CMK (cell line): ENCODE measurements around the gene CACNA2D1.

ENCODE experiments used
- DNase-seq: peaks from one replicate; pipeline ENCODE4 v3.0.0-alpha.2; 2010; ENCODE audit warnings: low read depth

Gene CACNA2D1

DNA sequence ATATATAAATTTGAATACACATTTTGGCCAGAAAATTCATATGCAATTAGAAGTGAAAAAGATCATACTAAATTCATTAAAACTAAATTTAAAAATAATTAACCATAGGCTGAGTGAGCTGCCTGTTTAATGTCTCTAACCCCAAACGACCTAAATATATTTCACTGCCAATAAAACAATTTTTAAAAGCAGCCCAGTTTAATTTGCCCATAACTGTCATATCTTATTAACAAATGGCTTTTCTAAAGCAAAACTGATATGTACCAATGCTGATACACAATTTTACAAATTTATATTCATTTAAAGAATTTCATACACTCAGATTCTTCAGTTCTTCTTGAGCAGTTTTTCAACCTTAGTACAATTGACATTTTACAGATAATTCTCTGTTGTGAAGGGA is 99.9 kb downstream of the CACNA2D1 start:
- no peak for DNase-seq

DNA sequence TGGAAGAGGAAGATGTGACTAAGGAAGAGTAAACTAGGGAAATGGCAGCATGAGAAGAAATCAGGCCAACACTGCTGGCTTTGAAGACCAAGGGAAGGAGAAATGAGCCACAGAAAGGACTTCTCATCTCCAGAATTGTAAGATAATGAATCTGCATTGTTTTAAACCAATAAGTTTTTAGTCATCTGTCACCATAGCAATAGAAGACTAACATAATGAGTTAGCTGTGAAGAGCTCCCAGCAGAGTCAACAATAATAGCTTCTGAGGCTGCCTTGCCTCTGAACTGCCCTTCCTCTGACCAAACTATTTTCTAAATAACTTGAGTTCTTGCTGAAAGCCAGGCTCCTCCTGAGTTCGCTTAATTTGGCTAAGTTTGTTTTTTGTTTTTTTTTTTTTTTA is 103.6 kb downstream of the CACNA2D1 start:
- no peak for DNase-seq

DNA sequence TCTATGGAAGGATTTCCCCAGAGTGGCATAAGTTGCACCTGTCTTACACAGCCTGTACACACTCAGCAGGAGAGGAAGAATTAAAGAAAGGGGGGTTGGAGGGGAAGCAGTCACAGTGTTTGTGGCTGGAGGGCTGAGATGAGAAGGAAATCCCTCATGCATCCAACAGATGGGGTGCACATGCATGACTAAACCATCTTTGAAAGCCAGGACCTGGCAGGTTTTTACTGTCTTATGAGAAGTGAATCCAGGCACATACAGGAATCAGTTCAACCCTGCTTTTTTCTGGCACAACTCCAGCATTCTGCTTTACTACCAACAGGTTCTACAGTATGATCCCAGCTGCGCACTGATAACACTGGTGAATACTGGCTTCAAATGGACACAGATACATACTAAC is 107.7 kb downstream of the CACNA2D1 start:
- DNase-seq, result no peak

DNA sequence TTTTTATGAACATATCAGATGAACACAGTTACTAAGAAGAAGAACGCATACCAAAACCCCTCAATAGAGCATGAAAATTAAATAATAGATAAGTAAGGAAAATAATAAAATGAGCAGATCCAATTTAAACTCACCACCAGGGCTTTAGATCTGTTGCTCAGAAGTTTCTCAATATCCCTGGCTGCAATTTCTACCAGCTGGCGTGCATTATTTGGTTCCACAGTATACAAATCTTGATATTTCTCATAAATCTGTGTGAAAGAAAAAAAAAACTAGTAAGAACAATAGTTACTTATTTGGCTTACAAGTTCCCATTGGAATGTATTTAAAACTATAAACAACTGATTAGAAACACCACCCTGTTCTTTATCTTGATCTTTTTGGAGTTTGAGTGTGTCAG is 108.6 kb downstream of the CACNA2D1 start:
- DNase-seq, result no peak

DNA sequence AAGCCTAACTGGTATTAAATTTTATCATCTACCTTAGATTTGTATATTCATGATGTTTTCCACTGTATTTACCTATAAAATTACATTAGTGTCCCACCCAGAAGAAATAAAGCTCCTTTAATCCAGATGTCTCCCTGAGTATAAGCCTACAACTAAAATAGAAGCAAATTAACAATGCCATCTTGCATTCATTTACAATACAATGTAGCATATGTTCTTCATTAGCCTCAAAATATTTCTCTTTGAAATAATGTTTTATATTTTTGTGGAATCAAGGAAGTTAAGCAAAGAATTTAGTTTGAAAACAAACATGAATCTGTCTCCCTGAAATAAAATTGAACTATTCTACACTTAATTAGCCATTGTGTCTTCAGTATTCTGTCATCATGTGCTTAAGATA is 112.3 kb downstream of the CACNA2D1 start:
- no peak for DNase-seq

DNA sequence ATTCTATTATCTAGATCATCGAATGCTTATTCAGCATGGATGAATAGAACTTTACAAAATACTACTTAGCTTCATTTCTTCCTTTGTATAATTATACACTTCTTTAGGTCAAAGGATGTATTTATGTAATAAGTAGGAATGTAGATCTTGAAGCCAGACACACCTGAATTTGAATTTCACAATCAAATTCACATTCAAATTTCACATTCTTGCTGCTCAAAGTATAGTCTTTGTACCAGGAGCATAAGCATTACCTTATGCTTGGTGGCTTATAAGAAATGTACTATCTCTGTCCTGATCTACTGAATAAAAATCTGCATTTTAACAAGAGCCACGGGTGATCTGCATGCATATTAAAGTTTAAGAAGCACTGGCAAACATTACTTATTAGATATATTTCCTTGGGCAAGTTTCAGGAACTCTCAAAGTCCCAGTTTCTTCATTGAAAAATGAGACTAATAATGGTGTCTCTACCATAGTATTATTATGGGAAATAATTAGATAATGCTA is 112.8 kb downstream of the CACNA2D1 start:
- no peak for DNase-seq

DNA sequence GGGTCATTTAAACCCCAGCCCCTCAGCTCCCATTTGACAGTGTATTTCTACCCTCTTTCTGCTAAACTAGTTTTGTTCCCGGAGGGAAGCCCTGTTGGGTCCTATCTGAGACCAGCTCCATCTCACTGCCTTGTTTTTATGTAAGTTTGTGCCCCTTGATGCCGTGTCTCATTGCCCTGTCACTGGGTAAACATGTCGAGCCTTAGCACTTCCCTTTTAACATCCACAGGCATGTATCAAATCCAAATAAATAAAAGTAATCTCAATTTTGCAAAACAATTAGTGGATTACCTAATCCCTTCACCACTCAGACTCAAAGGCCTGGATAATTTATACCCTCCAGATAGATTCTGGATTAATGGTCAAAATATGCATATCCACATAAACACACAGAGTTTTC is 115.7 kb downstream of the CACNA2D1 start:
- DNase-seq, result no peak

DNA sequence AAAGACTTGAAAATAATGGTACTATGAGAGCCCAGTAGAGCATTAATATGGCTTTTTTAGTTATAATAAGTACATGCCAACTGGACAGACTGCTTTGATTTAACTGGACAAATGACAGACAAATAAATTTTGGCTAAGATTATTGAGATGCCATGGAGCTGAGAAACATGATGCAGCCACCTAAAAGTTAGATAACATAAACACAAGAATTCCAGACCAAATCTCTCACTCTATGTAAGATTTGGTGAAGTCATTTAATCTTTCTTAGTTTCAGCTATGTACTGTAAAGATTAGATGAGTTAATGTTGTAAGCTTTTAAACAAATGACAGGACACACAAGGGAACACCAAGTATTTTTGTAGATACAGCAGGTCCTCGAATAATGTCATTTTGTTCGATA is 118.2 kb downstream of the CACNA2D1 start:
- no peak for DNase-seq

DNA sequence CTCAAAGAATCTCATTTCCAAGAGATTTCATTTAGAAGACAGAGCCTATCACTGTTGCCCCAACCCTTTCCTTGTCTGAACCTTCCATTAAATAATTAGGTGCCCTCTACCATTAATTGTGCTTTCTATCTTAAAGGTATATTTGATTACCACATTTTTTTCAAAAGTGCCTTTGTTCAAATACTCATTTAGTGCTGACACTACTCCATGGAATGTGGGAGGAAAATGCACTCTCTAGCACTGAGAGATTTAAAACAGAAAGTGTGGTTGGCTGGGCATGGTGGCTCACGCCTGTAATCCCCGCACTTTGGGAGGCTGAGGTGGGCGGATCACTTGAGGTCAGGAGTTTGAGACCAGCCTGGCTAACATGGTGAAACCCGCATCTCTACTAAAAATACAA is 119.8 kb downstream of the CACNA2D1 start:
- DNase-seq, result no peak

DNA sequence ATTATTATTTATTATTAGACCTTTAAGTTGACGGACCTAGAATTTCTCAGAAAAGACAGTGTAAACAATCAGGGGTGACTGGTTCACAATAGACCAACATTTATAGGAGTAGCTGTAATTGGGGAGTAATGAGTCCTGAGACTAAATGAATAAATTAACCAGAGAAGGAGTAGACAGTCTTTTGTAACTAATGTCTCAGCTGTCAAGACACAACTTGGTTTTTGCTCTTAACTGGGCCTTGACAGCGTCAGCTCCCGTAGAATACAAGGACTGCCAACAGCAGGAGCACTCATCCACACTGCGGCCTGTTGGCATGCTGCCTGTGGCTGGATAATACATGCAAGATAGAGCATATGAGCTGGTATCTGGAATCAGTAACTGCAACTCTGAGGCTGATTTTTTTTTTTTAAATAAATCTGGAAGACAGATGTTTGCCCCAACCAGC is 123.9 kb downstream of the CACNA2D1 start:
- no peak for DNase-seq

DNA sequence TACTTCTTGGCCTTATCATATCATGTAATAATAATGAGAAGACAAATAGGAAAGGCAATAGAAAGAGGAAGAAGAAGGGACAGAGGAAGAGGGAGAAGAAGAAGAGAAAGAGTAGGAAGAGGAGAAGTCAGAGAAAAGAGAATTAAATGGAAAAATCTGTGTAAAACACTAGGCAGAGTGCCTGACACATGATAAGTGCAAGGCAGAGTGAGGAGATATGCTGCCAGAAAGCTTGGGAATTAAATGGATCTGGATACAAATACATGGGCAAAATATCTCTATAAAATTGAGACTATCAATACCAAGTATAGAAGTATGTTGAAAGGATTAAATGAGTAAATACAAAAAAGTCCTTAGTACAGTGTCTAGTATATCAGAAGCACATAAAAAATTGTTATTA is 124.8 kb downstream of the CACNA2D1 start:
- DNase-seq, result no peak

DNA sequence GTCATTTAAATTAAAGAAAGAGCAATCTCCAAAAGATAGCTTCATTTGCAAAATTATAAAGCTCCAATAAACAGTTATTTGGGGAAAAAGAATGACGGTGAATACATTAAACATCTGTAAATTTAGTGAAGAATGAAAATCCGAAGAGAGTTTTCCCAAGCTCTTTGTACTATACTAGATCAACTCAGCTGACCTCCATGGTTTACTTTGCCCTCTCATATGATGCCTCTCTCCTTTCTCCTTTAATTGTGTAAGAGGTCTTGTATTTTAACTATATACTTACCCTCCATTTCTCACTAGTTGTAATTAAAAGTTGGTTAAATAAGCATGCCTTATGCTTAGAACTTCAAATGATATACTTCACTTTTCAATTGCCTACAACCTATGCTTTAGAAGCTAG is 125.8 kb downstream of the CACNA2D1 start:
- DNase-seq, result no peak

DNA sequence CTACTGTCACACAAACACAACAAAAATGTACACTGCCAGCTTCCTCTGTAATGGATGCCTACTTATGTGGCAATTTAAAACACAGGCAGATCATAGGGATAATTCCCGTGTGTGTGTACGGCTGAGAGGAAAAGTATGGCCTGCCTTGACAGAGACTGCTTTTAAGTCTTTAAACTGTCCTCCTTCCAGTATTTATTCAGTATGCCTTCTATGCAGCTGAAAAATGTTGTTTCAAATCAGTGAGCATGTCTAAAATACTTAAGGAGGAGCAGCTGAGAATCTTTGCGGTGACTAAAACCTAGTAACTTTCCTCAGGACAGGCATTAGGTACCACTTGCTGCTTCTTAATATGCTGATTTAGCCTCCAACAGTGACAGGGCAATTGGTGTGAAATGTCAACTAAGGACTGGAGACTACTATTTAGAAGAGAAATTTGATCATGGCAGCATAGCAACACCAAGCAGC is 126.3 kb downstream of the CACNA2D1 start:
- DNase-seq, result no peak

DNA sequence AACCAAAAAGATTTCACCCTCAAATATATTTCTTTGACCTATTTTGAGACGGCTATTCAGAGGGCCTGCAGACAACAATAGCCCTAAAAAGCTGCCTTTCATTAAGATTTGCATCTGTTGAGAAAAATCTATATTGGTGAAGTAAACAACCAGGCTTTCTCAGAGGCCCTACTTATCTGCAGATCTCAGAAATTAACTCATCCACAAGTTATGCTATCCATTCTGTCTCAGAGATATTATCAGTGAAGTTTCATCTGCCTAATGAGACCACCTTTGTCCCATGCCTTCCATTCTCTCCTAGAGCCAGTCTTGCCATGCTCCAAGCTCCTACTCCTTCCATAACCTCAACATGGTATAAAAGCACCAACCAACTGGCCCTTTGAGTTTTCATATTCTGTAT is 130.3 kb downstream of the CACNA2D1 start:
- no peak for DNase-seq

DNA sequence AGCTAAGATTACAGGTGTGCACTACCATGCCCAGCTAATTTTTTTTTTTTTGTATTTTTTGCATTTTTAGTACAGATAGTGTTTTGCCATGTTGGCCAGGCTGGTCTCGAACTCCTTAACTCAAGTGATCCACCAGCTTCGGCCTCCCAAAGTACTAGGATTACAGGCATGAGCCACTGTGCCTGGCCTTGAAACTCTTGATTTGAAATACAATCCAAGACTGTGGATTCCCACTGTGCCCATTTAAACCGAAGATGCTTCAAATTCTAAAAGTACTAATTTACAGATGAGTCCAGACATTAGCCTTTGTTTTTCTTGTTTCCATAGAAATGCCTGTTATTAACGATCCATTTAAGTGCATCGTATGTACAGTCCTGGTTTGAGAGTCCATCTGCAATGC is 130.9 kb downstream of the CACNA2D1 start:
- DNase-seq, result no peak

DNA sequence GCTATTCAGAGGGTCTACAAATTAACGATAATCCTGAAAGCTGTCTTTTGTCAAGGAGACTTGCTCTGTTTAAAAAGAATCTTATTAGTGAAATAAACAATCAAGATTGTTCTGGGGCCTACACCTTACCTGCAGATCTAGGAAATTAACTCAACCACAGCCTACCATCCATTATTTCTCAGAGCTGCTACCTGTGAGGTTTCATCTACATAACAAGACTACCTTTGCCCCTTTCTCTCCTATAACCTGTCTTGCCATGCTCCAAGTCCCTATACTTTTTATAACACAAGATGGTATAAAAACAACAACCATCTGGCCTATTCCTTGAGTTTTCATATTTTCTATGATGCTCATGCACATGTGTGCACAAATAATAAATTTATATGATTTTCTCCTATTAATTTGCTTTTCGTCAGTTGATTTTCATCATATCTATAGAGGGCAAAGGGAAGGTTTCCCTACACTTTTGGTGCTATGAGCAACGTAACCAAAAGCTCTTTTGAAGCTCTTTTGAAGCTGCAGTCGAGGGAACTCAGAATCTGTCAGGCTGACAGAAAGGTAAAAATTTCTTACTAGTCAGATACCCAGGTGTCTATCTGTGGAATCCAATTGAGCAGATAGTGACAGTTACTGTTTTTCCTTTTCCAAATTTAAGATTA is 138.1 kb downstream of the CACNA2D1 start:
- DNase-seq, result no peak

DNA sequence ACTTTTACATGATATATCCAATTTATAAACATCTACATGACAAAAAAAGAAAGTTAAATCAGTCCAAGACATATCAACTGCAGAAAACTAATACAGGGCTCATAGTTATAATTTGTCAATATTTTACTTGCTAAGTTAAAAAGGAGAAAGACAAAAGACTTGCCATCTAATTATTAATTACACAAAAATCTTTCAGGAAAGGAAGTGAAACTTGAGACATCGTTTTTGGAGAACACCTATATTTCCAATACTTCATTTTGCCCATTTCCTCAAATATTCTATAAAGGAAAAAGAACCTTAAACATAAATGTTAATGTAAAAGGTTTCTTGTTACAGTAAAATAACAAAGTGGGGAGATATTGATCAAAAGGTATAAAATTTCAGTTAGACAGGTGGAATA is 148.7 kb downstream of the CACNA2D1 start:
- DNase-seq, result no peak

DNA sequence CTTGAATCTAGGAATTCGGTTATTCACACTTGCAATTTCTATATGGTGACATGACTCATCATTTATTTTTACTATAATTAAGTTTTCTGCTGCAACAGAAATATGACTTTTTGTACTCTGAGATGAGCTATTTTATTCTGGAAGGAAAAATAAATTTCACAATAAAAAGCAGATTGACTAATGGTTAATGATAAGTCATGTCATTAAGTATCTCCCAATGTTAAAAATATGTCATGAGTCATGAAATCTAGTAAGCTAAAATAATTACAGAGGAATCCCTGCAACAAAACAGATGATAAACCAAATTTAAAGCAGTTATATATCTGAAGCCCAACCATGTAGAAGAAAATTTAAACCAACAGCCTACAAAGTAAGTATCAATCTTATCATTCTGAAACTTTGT is 149.2 kb downstream of the CACNA2D1 start:
- DNase-seq, result no peak

DNA sequence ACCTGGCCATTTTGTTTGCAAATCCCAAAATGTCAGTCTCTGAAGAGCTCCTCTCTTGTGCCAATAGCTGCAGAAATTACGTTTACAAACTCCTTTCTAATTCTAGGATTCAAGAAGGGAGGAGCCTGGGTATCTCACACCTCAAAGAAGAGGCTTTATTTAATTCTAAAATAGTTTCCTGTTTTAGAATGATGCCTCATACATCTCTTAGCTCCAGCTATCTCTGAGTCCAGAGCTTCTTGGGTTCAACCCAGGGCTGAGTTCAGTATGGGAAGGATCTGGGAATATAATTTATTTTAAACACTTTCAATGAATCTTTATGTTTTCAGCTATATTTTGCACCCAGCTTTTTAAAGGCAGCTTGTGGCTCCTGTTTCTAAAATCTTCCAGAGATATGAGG is 150.1 kb downstream of the CACNA2D1 start:
- DNase-seq, result no peak

DNA sequence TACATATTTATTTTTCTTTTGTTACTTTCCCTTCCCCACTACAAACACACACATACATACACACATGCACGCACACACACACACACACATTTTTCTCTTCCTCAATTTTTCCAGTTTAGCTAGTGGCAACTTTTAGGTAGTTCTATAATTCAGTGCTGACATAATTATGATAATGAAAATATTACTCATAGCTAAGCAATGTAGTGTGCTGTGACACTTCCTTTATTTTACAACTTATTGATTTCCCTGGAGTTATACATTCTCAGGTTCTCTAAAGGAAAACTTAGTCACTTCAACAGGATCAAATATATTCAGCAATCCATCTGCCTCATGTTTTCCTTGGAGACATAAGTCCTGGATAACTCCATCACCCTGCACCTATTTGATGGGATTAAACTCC is 151.6 kb downstream of the CACNA2D1 start:
- DNase-seq, result no peak

DNA sequence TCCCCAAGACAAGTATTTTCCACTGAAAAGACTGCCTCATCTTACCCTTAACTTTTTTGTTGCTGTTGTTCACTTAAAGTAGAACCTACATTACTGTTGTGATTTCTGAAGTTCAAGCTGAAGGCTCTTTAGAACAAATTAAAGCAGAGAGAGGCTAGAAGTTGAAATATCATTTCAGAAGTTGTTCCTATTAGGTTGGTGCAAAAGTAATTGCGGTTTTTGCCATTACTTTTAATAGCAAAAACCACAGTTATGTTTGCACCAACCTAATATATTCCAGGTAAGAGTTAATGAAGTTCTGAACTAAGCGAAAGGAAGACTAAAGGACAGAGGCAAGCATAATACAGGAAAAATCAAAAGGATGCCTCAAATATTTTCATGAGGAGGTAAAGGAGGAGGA is 153.7 kb downstream of the CACNA2D1 start:
- no peak for DNase-seq

DNA sequence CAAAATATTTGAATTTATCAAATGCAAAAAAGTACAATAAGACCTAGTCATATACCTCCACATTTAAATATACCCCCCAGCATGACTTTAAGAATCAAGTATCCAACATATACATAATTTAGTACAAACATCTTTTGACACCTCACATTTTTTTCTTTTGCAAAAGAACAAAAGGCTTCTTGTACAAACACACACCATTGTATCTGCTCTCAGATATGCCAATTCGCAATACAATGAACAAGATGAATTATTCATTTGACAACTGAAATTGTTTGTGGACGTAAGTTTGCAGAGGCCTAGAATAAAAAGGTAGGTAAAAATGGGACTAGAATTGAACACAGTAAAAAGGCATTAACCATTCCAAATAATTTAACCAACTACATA is 154.4 kb downstream of the CACNA2D1 start:
- no peak for DNase-seq

DNA sequence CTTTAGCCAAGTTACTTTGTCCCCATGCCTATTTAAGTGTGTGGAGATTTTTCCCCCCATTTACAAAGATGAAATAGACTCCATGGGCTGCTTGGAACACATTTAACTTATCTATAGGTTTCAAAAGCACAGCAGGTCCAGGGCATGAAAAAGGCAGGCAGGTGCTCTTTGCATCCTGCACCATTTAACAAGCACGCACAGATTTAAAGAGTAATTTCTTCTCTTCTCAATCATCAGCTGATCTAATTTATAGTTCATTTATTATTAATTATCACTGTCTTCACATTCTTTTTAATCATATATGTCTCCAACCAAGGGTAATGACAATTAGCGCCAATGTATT is 156.8 kb downstream of the CACNA2D1 start:
- no peak for DNase-seq

DNA sequence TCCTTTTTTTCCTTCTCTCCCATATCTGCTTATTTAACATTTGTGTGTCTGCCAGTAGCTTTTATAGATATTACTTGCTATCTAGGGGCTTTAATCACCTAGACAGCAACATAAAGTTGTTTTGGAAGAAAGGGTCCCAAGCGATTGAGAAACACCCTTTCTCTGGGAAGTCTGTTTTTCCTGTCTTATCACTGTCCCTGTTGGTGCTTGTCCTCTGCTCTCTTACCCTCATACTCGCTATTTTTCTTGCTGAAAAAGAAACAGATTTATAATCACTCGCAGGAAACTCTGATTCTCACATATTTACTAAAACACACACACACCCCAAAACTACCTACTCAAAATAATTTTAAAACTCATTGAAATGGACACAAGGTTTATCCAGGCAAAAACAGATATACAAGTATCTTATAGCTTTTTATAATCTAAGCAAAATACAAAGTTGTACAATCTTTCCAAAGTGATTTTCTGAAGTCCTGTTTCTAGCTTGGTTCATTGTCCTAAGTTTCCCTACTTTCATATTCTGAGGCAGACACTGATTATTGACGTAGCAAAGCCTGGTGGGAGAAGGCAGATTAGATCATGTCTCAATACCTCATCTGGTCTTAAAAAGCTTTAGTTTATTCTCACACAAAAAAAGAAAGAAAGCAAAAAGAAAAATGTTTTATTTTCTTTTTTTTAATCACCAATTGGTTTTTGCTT is 157.3 kb downstream of the CACNA2D1 start:
- no peak for DNase-seq
